Measurements from ENCODE around the gene RHOT2.

Gene RHOT2

GRCh38 chr16:673399-673991 is 5.6 kb downstream of the RHOT2 start:
- H3K27me3 ChIP-seq (ENCODE audit: insufficient read depth, low read depth), result no peaks in the 10 kb centered on the region
- no peak overlapping the region for H3K4me3 ChIP-seq (IDR thresholded peaks at IDR 0.05; ENCODE audit: insufficient read depth, low read depth, low read length)
- H3K36me3 ChIP-seq (ENCODE audit: insufficient read depth), result peaks cover 3% of the 10 kb centered on the region; the same call in 1 of the 2 replicates
- no peaks in the 10 kb centered on the region for H4K20me1 ChIP-seq (ENCODE audit: insufficient read depth)
- peaks cover 8% of the 10 kb centered on the region for H3K4me1 ChIP-seq (ENCODE audit: low read depth, poor library complexity, severe bottlenecking)
- H3K4me2 ChIP-seq, result no peak overlapping the region
- no peak for TF ChIP-seq CTCF (conservative IDR thresholded peaks at IDR 0.05; ENCODE audit: low read depth, low read length)
- H3K79me2 ChIP-seq (ENCODE audit: insufficient read depth, low read depth), result peaks cover 13% of the 10 kb centered on the region
- H3K27ac ChIP-seq, result no peak overlapping the region
- no peak overlapping the region for H3K9ac ChIP-seq
- H2AFZ ChIP-seq (ENCODE audit: low read depth), result no peak overlapping the region

DNA sequence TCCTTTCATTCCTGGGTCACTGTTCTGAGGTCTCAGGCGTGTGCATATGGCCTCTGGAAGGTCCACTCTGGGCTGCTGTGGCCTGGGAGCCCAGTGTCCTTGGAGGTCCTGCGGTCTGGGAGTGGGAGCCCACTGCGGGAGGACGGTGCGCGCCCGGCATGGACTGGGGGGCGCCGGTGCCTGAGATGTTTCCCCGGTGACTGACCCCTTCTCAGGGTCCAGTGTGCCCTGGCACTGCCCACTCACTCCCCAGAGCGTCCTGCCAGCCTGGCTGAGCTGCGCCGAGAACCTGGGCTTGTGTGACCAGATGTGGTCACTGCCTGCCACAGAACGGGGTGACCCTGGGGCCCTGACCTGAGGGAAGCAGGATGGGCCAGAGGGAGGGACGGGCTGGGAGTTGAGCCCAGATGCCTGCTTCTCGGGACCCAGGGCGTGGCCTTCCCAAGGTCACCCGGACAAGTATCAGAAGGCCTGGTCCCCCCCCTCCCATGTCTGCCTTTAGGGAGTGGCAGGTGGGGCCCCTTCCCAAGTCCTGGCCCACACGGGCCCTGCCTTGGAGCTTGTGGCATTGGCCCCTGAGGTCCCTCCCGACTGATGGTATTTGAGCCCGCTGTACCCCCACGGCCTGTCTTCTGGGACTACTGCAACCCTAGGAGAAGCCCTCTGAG is 6.4 kb downstream of the RHOT2 start:
- Histone ChIP-seq H3K27me3 (ENCODE audit: insufficient read depth, low read depth) (no peaks in the 10 kb centered on the region), H3K79me2 (ENCODE audit: insufficient read depth, low read depth) (peaks cover 5% of the 10 kb centered on the region; the same call in 1 of the 2 replicates), H3K4me2 (no peak overlapping the region), H2AFZ (ENCODE audit: low read depth) (no peak overlapping the region), H3K4me3 (IDR thresholded peaks at IDR 0.05; ENCODE audit: insufficient read depth, low read depth, low read length) (no peak overlapping the region), H3K4me1 (ENCODE audit: low read depth, poor library complexity, severe bottlenecking) (peaks cover under 1% of the 10 kb centered on the region), H4K20me1 (ENCODE audit: insufficient read depth) (no peaks in the 10 kb centered on the region), H3K27ac (no peak overlapping the region), H3K36me3 (ENCODE audit: insufficient read depth) (peaks cover 3% of the 10 kb centered on the region; the same call in 1 of the 2 replicates), H3K9ac (no peak overlapping the region)
- TF ChIP-seq CTCF (conservative IDR thresholded peaks at IDR 0.05; ENCODE audit: low read depth, low read length), result no peak

- no peak for TF ChIP-seq CTCF (conservative IDR thresholded peaks at IDR 0.05; ENCODE audit: low read depth, low read length)
- Histone ChIP-seq H3K27ac (no peak within 1 kb of the TSS), H3K27me3 (ENCODE audit: insufficient read depth, low read depth) (no peaks in the 10 kb centered on the region), H3K9ac (no peak within 1 kb of the TSS), H3K4me1 (ENCODE audit: low read depth, poor library complexity, severe bottlenecking) (no peaks in the 10 kb centered on the region), H3K4me3 (IDR thresholded peaks at IDR 0.05; ENCODE audit: insufficient read depth, low read depth, low read length) (no peak within 1 kb of the TSS), H3K79me2 (ENCODE audit: insufficient read depth, low read depth) (no peaks in the 10 kb centered on the region), H3K36me3 (ENCODE audit: insufficient read depth) (peaks cover 3% of the 10 kb centered on the region; the same call in 1 of the 2 replicates), H3K4me2 (no peak within 1 kb of the TSS), H2AFZ (ENCODE audit: low read depth) (no peak within 1 kb of the TSS), H4K20me1 (ENCODE audit: insufficient read depth) (no peaks in the 10 kb centered on the region)
These were observed 7.3 kb downstream of the RHOT2 start, which contains the start of gene RHBDL1 for GRCh38 chr16:674968-675883. TSS of gene RHBDL1 (plus strand) at chr16:675671. CDS start at chr16:675791, 120 bp downstream.

GRCh38 chr16:675884-676564 is 8.1 kb downstream of the RHOT2 start:
- H3K9ac ChIP-seq, result no peak overlapping the region
- TF ChIP-seq CTCF (conservative IDR thresholded peaks at IDR 0.05; ENCODE audit: low read depth, low read length), result no peak
- peaks cover 6% of the 10 kb centered on the region for H3K79me2 ChIP-seq (ENCODE audit: insufficient read depth, low read depth)
- no peaks in the 10 kb centered on the region for H3K27me3 ChIP-seq (ENCODE audit: insufficient read depth, low read depth)
- H3K36me3 ChIP-seq (ENCODE audit: insufficient read depth), result peaks cover 3% of the 10 kb centered on the region; the same call in 1 of the 2 replicates
- no peak overlapping the region for H3K4me3 ChIP-seq (IDR thresholded peaks at IDR 0.05; ENCODE audit: insufficient read depth, low read depth, low read length)
- no peak overlapping the region for H3K27ac ChIP-seq
- no peaks in the 10 kb centered on the region for H3K4me1 ChIP-seq (ENCODE audit: low read depth, poor library complexity, severe bottlenecking)
- no peak overlapping the region for H3K4me2 ChIP-seq
- H2AFZ ChIP-seq (ENCODE audit: low read depth), result no peak overlapping the region
- no peaks in the 10 kb centered on the region for H4K20me1 ChIP-seq (ENCODE audit: insufficient read depth)

Data from KMS-11 (cell line).